ENCODE measurements around the gene TREX2. TPM values are rescaled to one million over a fixed set of nuclear protein-coding genes. Genes with fewer than 3 reads are reported as not detected.

TREX2 gene, protein sequence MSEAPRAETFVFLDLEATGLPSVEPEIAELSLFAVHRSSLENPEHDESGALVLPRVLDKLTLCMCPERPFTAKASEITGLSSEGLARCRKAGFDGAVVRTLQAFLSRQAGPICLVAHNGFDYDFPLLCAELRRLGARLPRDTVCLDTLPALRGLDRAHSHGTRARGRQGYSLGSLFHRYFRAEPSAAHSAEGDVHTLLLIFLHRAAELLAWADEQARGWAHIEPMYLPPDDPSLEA
- 1 to 10 TPM in 2 of 4 donors, under 1 TPM in 1, not detected in 1; 0.78 to 2.3 (median 1.2) TPM for total RNA-seq

DNA sequence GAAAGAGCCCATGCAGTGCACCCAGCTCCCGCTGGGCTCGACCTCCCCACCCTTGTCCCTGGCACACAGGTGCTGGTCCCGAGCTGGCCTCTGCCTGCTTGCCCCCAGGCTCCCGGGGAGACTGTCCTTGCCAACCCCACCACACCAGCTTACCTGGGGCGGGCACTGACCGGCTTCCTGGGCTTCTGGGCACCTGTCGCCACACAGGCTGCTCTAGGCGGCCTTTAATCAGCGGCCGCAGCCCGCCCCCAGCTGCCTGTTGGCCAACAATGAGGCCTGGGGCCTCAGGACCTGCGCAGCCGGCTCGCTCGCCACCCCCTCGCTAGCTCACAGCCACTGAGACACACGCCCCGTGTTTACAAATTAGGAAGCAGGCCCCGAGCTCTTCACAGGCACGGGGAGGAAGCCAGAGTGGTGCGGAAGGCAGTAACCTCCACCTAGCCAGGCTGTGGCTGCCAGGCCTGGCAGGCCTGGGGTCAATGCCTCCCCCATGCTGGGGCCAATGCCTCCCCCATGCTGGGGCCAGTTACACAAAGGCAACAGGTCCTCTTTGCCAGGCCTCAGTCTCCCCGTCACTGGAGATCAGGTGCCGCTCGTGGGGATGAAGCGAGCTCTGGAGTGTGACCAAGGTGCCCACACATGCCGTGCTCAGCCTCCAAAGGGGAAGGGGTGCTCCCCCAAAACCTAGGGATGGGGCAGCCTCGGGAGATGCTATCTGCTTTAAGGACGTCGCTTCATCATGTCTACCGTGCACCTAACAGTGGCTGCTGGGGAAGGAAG lies at the start of gene TREX2:
Gene TREX2 (minus strand): TSS at position 201 of the 780 bp plus-strand sequence. CDS start 626 bp downstream, outside the sequence.
- WGBS: 85% methylated on average over 14 of the region's 30 CpGs
- DNase-seq (ENCODE audit: extremely low spot score): no peak

DNA sequence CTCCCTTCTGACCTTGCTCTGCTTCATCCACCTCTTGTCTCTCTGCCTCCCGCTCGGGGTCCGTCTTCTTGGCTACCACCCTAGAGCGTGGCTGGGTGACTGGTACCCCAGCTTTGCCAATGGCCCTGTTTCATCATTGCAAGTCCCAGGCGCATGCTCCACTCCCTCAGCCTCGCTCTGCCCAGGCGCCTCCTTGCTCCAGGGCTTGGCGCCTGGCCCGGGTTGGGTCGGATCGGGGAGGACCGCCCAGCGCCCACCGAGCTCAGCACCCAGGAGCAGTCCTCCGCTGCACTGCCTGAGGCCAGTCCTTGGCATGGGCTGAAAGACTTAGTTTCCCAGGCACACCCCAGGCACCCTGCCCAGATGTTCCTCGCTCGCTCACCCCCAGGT lies 49.5 kb upstream of the TREX2 start:
- Histone ChIP-seq H3K27me3 (peaks cover 0 to 6% (median 1%) of the 10 kb centered on the region in 4 donors), H3K4me1 (peaks cover 0 to 21% (median 16%) of the 10 kb centered on the region in 4 donors), H3K9me3 (no peaks in the 10 kb centered on the region), H3K4me3 (peak overlapping the region; percentile 32 to 52 (median 37)), H3K27ac (replicated peaks in 1 of 4) (peak overlapping the region; percentile 28 to 58 (median 40)), H3K36me3 (no peaks in the 10 kb centered on the region)
- WGBS: 49% methylated on average over 6 of the region's 17 CpGs
- no peak for DNase-seq (ENCODE audit: extremely low spot score)
- no peak for TF ChIP-seq EP300 (IDR thresholded peaks at IDR 0.05)
- no peak for TF ChIP-seq POLR2A (IDR thresholded peaks at IDR 0.05; ENCODE audit: low read depth)
- TF ChIP-seq POLR2AphosphoS5 (IDR thresholded peaks at IDR 0.05): no peak
- TF ChIP-seq, protein P1, sequence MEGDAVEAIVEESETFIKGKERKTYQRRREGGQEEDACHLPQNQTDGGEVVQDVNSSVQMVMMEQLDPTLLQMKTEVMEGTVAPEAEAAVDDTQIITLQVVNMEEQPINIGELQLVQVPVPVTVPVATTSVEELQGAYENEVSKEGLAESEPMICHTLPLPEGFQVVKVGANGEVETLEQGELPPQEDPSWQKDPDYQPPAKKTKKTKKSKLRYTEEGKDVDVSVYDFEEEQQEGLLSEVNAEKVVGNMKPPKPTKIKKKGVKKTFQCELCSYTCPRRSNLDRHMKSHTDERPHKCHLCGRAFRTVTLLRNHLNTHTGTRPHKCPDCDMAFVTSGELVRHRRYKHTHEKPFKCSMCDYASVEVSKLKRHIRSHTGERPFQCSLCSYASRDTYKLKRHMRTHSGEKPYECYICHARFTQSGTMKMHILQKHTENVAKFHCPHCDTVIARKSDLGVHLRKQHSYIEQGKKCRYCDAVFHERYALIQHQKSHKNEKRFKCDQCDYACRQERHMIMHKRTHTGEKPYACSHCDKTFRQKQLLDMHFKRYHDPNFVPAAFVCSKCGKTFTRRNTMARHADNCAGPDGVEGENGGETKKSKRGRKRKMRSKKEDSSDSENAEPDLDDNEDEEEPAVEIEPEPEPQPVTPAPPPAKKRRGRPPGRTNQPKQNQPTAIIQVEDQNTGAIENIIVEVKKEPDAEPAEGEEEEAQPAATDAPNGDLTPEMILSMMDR (IDR thresholded peaks at IDR 0.05): no peak
- intact Hi-C loops (cut with DNase I): no loop called here

More for the DNA sequence above, at the start of gene TREX2:
- H3K9me3 ChIP-seq: no peaks in the 10 kb centered on the region
- TF ChIP-seq POLR2A (IDR thresholded peaks at IDR 0.05; ENCODE audit: low read depth) (no peak), POLR2AphosphoS5 (IDR thresholded peaks at IDR 0.05) (no peak), EP300 (IDR thresholded peaks at IDR 0.05) (no peak)
- TF ChIP-seq, protein P1 (IDR thresholded peaks at IDR 0.05): no peak
- H3K4me1 ChIP-seq: no peaks in the 10 kb centered on the region
- intact Hi-C loops (cut with DNase I): no loop called here
- no peaks in the 10 kb centered on the region for H3K27me3 ChIP-seq
- H3K36me3 ChIP-seq: peaks cover 0 to 30% (median 10%) of the 10 kb centered on the region in 4 donors
- H3K4me3 ChIP-seq: no peak within 1 kb of the TSS
- no peak within 1 kb of the TSS for H3K27ac ChIP-seq (replicated peaks in 1 of 4)

DNA sequence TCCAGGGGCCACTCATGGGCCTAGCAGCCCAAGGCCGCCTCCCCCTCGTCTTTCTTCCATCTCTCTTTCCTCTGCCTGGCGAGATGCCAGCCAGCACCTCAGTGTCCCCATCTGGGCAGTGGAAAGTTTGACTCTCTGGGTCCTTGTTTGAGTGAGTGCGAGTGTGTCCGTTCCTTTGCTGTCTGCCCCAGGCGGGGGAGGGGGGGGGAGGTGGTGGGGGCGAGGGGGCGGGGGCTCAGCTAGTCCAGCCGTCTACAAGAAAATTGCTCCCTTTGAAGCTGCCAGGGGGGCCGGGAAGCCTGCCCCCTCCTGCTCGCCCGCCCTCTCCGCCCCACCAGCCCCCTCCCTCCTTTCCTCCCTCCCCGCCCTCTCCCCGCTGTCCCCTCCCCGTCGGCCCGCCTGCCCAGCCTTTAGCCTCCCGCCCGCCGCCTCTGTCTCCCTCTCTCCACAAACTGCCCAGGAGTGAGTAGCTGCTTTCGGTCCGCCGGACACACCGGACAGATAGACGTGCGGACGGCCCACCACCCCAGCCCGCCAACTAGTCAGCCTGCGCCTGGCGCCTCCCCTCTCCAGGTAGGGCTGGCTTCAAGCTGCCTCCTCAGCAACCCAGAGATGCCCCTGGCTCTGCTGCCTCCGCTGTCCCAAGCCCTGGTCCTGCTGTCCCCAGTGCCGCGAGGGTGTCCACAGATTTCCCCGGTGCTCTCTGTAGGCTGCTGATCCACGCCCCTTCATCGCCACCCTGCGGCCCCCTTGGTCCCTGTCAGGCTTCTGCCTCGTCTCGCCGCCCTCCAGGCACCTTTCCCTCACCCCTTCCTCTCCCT lies 48.9 kb upstream of the TREX2 start, which contains the start of gene BGN:
Gene BGN (plus strand): TSS at position 440 of the 821 bp plus-strand sequence. CDS start 9,652 bp downstream, outside the sequence.
- 44% methylated on average over 14 of the region's 41 CpGs for WGBS
- Histone ChIP-seq H3K4me3 (peak within 1 kb of the TSS; percentile 32 to 52 (median 37)), H3K27ac (replicated peaks in 1 of 4) (peak within 1 kb of the TSS; percentile 34 to 58 (median 42)), H3K36me3 (no peaks in the 10 kb centered on the region), H3K9me3 (no peaks in the 10 kb centered on the region), H3K4me1 (peaks cover 0 to 21% (median 16%) of the 10 kb centered on the region in 4 donors), H3K27me3 (peaks cover 0 to 6% (median 1%) of the 10 kb centered on the region in 4 donors)
- TF ChIP-seq POLR2A (IDR thresholded peaks at IDR 0.05; ENCODE audit: low read depth): no peak
- TF ChIP-seq, protein P1 (IDR thresholded peaks at IDR 0.05): peak in 2 of 3 experiments; percentile 15 to 24
- DNase-seq (ENCODE audit: extremely low spot score): no peak
- intact Hi-C loops (cut with DNase I): no loop called here

DNA sequence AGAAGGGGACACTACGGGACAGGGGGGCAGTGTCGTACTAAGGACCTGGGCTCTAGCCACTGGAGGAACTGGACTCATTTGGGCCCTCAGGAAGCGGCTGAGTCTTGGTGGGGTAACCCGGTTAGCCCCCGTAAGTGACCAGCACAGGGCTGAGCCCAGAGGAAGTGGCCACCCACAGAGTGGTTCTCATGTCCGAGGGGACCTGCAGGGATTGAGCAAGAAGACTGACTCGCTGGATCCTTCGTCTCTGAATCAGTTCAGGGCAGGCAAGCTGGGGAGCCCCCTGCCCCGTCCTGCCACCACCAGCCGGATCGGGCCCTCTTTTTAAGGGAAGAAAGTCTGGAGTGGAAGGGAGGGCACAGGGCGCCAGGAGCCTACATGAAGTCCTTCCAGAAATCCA lies 48.2 kb upstream of the TREX2 start:
- WGBS: 74% methylated on average over 6 of the region's 12 CpGs
- H3K27me3 ChIP-seq: peaks cover 0 to 6% (median 1%) of the 10 kb centered on the region in 4 donors
- H3K36me3 ChIP-seq: no peaks in the 10 kb centered on the region
- no peak for DNase-seq (ENCODE audit: extremely low spot score)
- H3K4me1 ChIP-seq: peaks cover 0 to 23% (median 16%) of the 10 kb centered on the region in 4 donors
- no peak for TF ChIP-seq EP300 (IDR thresholded peaks at IDR 0.05)
- no peak for TF ChIP-seq POLR2A (IDR thresholded peaks at IDR 0.05; ENCODE audit: low read depth)
- TF ChIP-seq POLR2AphosphoS5 (IDR thresholded peaks at IDR 0.05): no peak
- TF ChIP-seq, protein P1 (IDR thresholded peaks at IDR 0.05): no peak
- H3K27ac ChIP-seq (replicated peaks in 1 of 4): peak overlapping the region in 3 of 4 donors; percentile 38 to 58 (median 45)
- no peaks in the 10 kb centered on the region for H3K9me3 ChIP-seq
- peak overlapping the region in 1 of 4 donors; percentile 35 for H3K4me3 ChIP-seq
- intact Hi-C loops (cut with DNase I): no loop called here

Data from esophagus muscularis mucosa (tissue), 4 donors.